ENCODE measurements around the gene AMDHD2.
"Not testable (repeated sequence)": the region's sequence is repeated elsewhere in the genome, so short reads cannot be mapped to it uniquely, and the experiment has no call there.

AMDHD2 gene

GRCh38 chr16:2477327-2477726 is 42.8 kb upstream of the AMDHD2 start:
- H3K27ac ChIP-seq: no peak overlapping the region
- TF ChIP-seq CTCF (IDR thresholded peaks at IDR 0.05) (no peak), ZFX (IDR thresholded peaks at IDR 0.05; ENCODE audit: borderline replicate concordance) (no peak)

- TF ChIP-seq CTCF (IDR thresholded peaks at IDR 0.05) (no peak), ZFX (IDR thresholded peaks at IDR 0.05; ENCODE audit: borderline replicate concordance) (no peak)
- no peak overlapping the region for H3K27ac ChIP-seq
Measured at GRCh38 chr16:2478279-2478678, 41.9 kb upstream of the AMDHD2 start.

- not testable (repeated sequence) for H3K27ac ChIP-seq
Measured at GRCh38 chr16:2479996-2480395, 40.2 kb upstream of the AMDHD2 start.

- TF ChIP-seq ZFX (IDR thresholded peaks at IDR 0.05; ENCODE audit: borderline replicate concordance) (no peak), CTCF (IDR thresholded peaks at IDR 0.05) (no peak)
- H3K27ac ChIP-seq: peak overlapping the region; percentile 23; the same call in 1 of the 2 replicates
Measured at GRCh38 chr16:2480948-2481347, 39.2 kb upstream of the AMDHD2 start.

- TF ChIP-seq CTCF (IDR thresholded peaks at IDR 0.05): no peak
- no peak for TF ChIP-seq ZFX (IDR thresholded peaks at IDR 0.05; ENCODE audit: borderline replicate concordance)
- H3K27ac ChIP-seq: peak overlapping the region; percentile 23; the same call in 1 of the 2 replicates
Measured at GRCh38 chr16:2481676-2482075, 38.5 kb upstream of the AMDHD2 start.

DNA sequence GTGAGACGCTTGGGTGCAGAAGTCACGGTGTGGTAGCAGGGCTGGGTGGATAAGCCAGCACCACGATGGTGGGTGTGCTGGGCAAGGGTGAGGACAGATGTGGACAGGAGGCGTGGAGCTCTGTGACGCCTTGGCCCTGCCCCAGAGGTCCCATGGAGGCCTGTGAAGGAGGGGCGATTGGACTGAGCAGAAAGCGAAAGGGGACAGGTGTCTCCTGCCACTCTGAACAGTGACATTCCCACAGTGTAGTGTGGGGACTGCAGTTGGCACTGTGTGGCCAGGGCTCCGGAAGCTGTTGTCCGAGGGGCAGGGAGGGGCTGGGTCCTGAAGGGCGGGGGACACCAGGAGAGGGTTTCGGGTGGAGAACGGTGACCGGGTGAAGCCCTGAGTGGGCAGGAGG is 37.9 kb upstream of the AMDHD2 start:
- TF ChIP-seq CTCF (IDR thresholded peaks at IDR 0.05) (no peak), ZFX (IDR thresholded peaks at IDR 0.05; ENCODE audit: borderline replicate concordance) (no peak)

GRCh38 chr16:2482708-2483534 is 37.2 kb upstream of the AMDHD2 start:
- TF ChIP-seq CTCF (IDR thresholded peaks at IDR 0.05): no peak
- TF ChIP-seq ZFX (IDR thresholded peaks at IDR 0.05; ENCODE audit: borderline replicate concordance): no peak
- H3K27ac ChIP-seq: no peak overlapping the region

More for the DNA sequence above, 37.9 kb upstream of the AMDHD2 start:
- no peak overlapping the region for H3K27ac ChIP-seq
